NK-92 (cell line): ENCODE measurements around the gene GRK5.
"Not testable (repeated sequence)": the region's sequence is repeated elsewhere in the genome, so short reads cannot be mapped to it uniquely, and the experiment has no call there.

ENCODE experiments used
- DNase-seq: peaks from one replicate; lab custom pipeline; 2025; ENCODE audit not compliant: unreplicated experiment; lab: John Stamatoyannopoulos, UW

Gene GRK5

GRCh38 chr10:119221201-119221600, 13.8 kb downstream of the GRK5 start:
- DNase-seq: no peak

GRCh38 chr10:119221666-119222065, 14.3 kb downstream of the GRK5 start:
- no peak for DNase-seq

GRCh38 chr10:119222537-119222936, 15.2 kb downstream of the GRK5 start:
- DNase-seq: no peak

GRCh38 chr10:119222966-119223386, 15.6 kb downstream of the GRK5 start:
- DNase-seq: no peak

GRCh38 chr10:119225083-119225658, 17.8 kb downstream of the GRK5 start:
- DNase-seq: no peak

GRCh38 chr10:119227825-119228224, 20.5 kb downstream of the GRK5 start:
- no peak for DNase-seq

GRCh38 chr10:119231654-119232053, 24.3 kb downstream of the GRK5 start:
- DNase-seq: no peak

- DNase-seq: not testable (repeated sequence)
These were observed 25.1 kb downstream of the GRK5 start for GRCh38 chr10:119232439-119232838.

GRCh38 chr10:119233123-119233820, 25.9 kb downstream of the GRK5 start:
- no peak for DNase-seq

- DNase-seq: no peak
These were observed 26.4 kb downstream of the GRK5 start for GRCh38 chr10:119233821-119234220.

GRCh38 chr10:119235356-119235755, 28.0 kb downstream of the GRK5 start:
- no peak for DNase-seq

- DNase-seq: no peak
These were observed 30.5 kb downstream of the GRK5 start for GRCh38 chr10:119237722-119238436.

GRCh38 chr10:119238577-119238976, 31.2 kb downstream of the GRK5 start:
- DNase-seq: no peak

GRCh38 chr10:119239015-119239414, 31.6 kb downstream of the GRK5 start:
- DNase-seq: not testable (repeated sequence)

- DNase-seq: not testable (repeated sequence)
These were observed 32.3 kb downstream of the GRK5 start for GRCh38 chr10:119239630-119240029.

- no peak for DNase-seq
These were observed 33.7 kb downstream of the GRK5 start for GRCh38 chr10:119241066-119241465.

- no peak for DNase-seq
These were observed 34.8 kb downstream of the GRK5 start for GRCh38 chr10:119242186-119242585.

GRCh38 chr10:119243488-119243887, 36.1 kb downstream of the GRK5 start:
- DNase-seq: no peak

- DNase-seq: no peak
These were observed 36.6 kb downstream of the GRK5 start for GRCh38 chr10:119243967-119244366.

- DNase-seq: no peak
These were observed 37.9 kb downstream of the GRK5 start for GRCh38 chr10:119245272-119245671.

- no peak for DNase-seq
These were observed 39.6 kb downstream of the GRK5 start for GRCh38 chr10:119246862-119247549.

- DNase-seq: no peak
These were observed 40.2 kb downstream of the GRK5 start for GRCh38 chr10:119247550-119247894.
